Smooth muscle cell (in vitro differentiated cells): Measurements from ENCODE around the gene PSMA2. TPM values are rescaled to one million over a fixed set of nuclear protein-coding genes. Genes with fewer than 3 reads are reported as not detected.

ENCODE experiments used
- DNase-seq: peaks from one replicate; lab custom pipeline; 2025; ENCODE audit not compliant: unreplicated experiment; lab: John Stamatoyannopoulos, UW
- H2AFZ ChIP-seq: fragments of 200-600 bp; sonication (generic); 2 replicates; pipeline ENCODE4 v1.6.0; 2016; ENCODE audit warnings: antibody characterized with exemption, low read depth, mild to moderate bottlenecking
- H3F3A ChIP-seq: fragments of 200-600 bp; sonication (generic); 2 replicates; pipeline ENCODE4 v1.6.0; 2017; ENCODE audit warnings: antibody characterized with exemption, low read depth
- H3K27ac ChIP-seq: fragments of 200-600 bp; sonication (generic); 2 replicates; pipeline ENCODE4 v1.5.1; 2016; ENCODE audit warnings: low read depth, mild to moderate bottlenecking
- H3K27me3 ChIP-seq: fragments of 200-600 bp; sonication (generic); 2 replicates; pipeline ENCODE4 v1.6.1; 2016; ENCODE audit warnings: low read depth, mild to moderate bottlenecking
- H3K36me3 ChIP-seq: fragments of 200-600 bp; sonication (generic); 2 replicates; pipeline ENCODE4 v1.5.1; 2016; ENCODE audit warnings: low read depth
- H3K4me1 ChIP-seq: fragments of 200-600 bp; sonication (generic); 2 replicates; pipeline ENCODE4 v1.5.1; 2016; ENCODE audit warnings: low read depth
- H3K4me2 ChIP-seq: fragments of 200-600 bp; sonication (generic); 2 replicates; pipeline ENCODE4 v1.6.0; 2016; ENCODE audit warnings: mild to moderate bottlenecking
- H3K4me3 ChIP-seq: fragments of 200-600 bp; sonication (generic); 2 replicates; pipeline ENCODE4 v1.5.1; 2016; ENCODE audit warnings: mild to moderate bottlenecking
- H3K79me2 ChIP-seq: fragments of 200-600 bp; sonication (generic); 2 replicates; pipeline ENCODE4 v1.6.0; 2016; ENCODE audit warnings: low read depth, mild to moderate bottlenecking
- H3K9ac ChIP-seq: fragments of 200-600 bp; sonication (generic); 2 replicates; pipeline ENCODE4 v1.6.0; 2016; ENCODE audit warnings: low read depth
- H3K9me3 ChIP-seq: fragments of 200-600 bp; sonication (generic); replicated peaks from 2 replicates; pipeline ENCODE4 v1.5.1; 2016; ENCODE audit warnings: low read depth
- H4K20me1 ChIP-seq: fragments of 200-600 bp; sonication (generic); 2 replicates; pipeline ENCODE4 v1.6.0; 2016; ENCODE audit warnings: low read depth
- CTCF ChIP-seq: fragments of 200-600 bp; sonication (generic); IDR thresholded peaks from 2 replicates; pipeline ENCODE4 v1.5.1; 2017; ENCODE audit warnings: borderline replicate concordance, mild to moderate bottlenecking, antibody characterized with exemption; ENCODE audit not compliant: insufficient read depth, poor library complexity, severe bottlenecking
- WGBS: methylation state at CpG from one replicate; pipeline ENCODE4 v1.1.7; 2016; ENCODE audit warnings: low lambda C conversion rate; 5-methylcytosine and 5-hydroxymethylcytosine counted together
- polyA plus RNA-seq: library from polyadenylated mRNA; unstranded; fragments of >200 nt; fragmentation: Nextera tagmentation; extraction: Ambion mirVana; gene quantifications from 2 replicates; pipeline ENCODE4 v1.2.1, GENCODE V29; 2016
- total RNA-seq: library from RNA; depleted of rRNA; stranded (reverse); fragments of >200 nt; gene quantifications from 2 replicates; pipeline ENCODE4 v1.2.3, GENCODE V29; 2014

Gene PSMA2
- total and polyA plus RNA-seq, 2 experiments from 2014 or later = 178 to 246 TPM

GRCh38 chr7:42900842-42901241 lies 31.1 kb downstream of the PSMA2 start:
- no peaks in the 10 kb centered on the region for H3F3A ChIP-seq
- no peak overlapping the region for H3K27ac ChIP-seq
- H4K20me1 ChIP-seq = no peaks in the 10 kb centered on the region
- no peak overlapping the region for H2AFZ ChIP-seq
- H3K79me2 ChIP-seq = no peaks in the 10 kb centered on the region
- TF ChIP-seq CTCF = no peak
- no peak overlapping the region for H3K4me3 ChIP-seq
- no peaks in the 10 kb centered on the region for H3K36me3 ChIP-seq
- H3K4me2 ChIP-seq = no peak overlapping the region
- no peaks in the 10 kb centered on the region for H3K9me3 ChIP-seq
- DNase-seq = no peak
- no peaks in the 10 kb centered on the region for H3K27me3 ChIP-seq
- no peaks in the 10 kb centered on the region for H3K4me1 ChIP-seq
- H3K9ac ChIP-seq = no peak overlapping the region

GRCh38 chr7:42893346-42894240 lies 38.4 kb downstream of the PSMA2 start:
- DNase-seq = no peak
- H3F3A ChIP-seq = peaks cover 4% of the 10 kb centered on the region
- no peaks in the 10 kb centered on the region for H4K20me1 ChIP-seq
- H2AFZ ChIP-seq = no peak overlapping the region
- no peaks in the 10 kb centered on the region for H3K79me2 ChIP-seq
- TF ChIP-seq CTCF = no peak
- H3K4me3 ChIP-seq = no peak overlapping the region
- no peak overlapping the region for H3K9ac ChIP-seq
- H3K27ac ChIP-seq = no peak overlapping the region
- no peaks in the 10 kb centered on the region for H3K36me3 ChIP-seq
- H3K4me1 ChIP-seq = peaks cover 9% of the 10 kb centered on the region
- H3K9me3 ChIP-seq = no peaks in the 10 kb centered on the region
- 91% methylated on average over 8 of the region's 9 CpGs for WGBS
- no peak overlapping the region for H3K4me2 ChIP-seq
- H3K27me3 ChIP-seq = no peaks in the 10 kb centered on the region

- Histone ChIP-seq H4K20me1 (no peaks in the 10 kb centered on the region), H3K9me3 (no peaks in the 10 kb centered on the region), H3K4me2 (peak overlapping the region; percentile 97), H3K27ac (no peak overlapping the region), H2AFZ (no peak overlapping the region), H3K4me1 (peaks cover 25% of the 10 kb centered on the region), H3F3A (peaks cover 8% of the 10 kb centered on the region), H3K27me3 (no peaks in the 10 kb centered on the region), H3K4me3 (peak overlapping the region; percentile 70), H3K79me2 (no peaks in the 10 kb centered on the region), H3K9ac (no peak overlapping the region), H3K36me3 (no peaks in the 10 kb centered on the region)
- no peak for TF ChIP-seq CTCF
- no peak for DNase-seq
Measured at GRCh38 chr7:42886893-42887505, 45.0 kb downstream of the PSMA2 start.
